HL-60/S4 (cell line): ENCODE measurements around the gene FFAR4.

Experiments used
- in situ Hi-C: fragments of 300-500 bp; cut with MboI; formaldehyde crosslinking; loops from 2 replicates; pipeline ENCODE4 v1.14.3; 2022; ENCODE audit warnings: low sequenced_read_pairs

FFAR4 gene

DNA sequence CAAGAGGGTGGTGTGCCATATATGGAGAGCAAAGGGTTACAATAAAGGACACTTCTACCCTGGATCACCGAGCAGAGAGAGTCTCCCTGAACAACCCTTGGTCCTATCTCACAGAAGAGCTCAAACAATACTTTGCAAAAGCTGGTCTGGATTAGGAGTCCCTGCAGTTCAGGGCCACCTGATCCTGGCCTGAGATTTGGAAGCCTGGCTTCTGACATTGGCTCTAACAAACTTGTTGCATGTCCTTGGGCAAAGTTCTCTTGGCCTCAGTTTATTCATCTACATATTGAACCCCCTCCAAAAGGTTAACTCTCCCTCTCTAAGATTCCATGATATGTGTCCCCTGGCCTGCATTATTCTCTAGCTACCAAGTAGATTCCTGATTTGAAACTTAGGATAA is 32.9 kb downstream of the FFAR4 start:
- in situ Hi-C loops: no loop called here

DNA sequence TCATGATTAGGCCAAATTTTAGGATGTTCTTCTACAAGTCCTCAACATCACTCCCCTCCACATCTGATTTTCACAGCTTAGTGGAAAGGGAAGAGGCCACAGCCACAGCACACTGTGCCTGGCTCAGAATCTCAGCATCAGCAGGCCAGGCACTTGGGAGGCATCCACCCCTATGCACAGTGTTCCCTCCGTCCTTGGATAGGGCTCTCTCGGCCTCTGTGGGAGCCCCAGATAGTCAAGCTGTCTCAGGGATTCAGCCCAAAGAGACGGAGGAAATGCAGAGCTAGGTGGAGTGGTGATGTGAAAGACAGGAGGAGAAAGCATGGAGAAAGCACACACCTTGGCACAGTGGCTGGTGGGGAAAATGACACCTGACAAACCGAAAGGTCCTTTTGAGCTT is 33.3 kb downstream of the FFAR4 start:
- in situ Hi-C loops: no loop called here

DNA sequence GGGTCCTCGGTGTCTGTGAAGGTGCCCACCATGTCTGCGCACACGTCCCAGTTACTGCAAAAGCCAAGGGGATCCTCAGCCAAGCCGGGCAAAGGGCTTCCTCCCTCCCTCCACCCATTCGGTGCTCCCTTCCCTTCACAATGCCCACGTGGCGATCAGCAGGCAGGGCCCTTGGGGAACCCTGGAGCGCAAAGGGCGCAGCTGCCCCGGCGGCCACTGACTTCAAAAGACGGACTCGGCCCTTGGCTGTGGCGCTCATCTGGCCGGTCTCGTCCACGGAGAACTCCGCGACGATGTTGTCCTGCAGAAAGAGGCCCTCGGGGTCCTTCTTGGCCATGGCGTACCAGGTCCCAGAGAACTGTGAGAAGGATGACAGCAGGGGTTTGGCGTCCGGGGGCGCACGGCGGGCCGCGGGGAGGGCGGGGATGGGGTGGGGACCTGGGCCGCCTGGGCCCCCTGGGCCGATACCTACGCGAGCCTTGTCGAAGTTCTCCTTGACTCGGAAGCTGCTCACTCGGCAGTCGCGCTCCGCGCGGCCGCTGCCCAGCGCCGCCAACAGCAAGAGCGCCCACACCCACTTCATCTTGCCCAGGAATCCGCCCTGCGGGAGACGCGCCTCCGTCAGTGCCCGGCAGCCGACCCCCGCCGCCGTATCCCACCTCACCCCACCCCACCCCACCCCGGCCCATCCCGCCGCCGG is 34.1 kb downstream of the FFAR4 start:
- in situ Hi-C loops: no loop called here

DNA sequence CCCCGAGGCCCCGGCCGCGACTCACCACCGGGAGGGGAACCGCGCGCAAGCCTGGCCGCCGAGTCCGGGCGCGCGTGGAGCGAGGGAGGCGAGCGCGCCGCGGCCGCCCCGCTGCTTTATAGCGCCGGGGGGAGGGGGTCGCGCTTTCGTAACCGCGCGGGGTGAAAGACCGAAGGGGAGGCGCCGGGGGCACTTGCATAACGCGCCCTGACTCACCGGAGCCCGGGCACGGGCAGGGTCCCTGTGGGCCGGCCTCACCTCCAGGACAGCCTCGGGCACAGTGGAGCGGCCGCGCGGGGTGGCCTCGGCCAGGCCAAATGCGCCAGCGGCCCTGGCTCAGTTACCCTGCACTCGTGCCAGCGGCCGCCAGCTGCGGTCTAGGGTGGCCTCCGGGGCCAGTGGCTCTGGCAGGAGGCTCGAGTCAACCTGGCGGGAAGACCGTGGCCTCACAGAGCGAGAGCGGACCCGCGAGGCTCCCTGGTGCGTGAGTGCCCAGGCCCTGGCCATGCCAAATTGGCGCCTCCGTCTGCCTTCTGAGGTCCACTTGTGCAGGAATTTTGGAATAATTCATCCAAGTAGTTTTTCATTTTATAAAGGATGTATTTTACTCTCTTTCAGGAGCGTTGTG is 34.8 kb downstream of the FFAR4 start, which contains the start of gene RBP4:
Gene RBP4 (minus strand): TSS at position 90 of the 628 bp plus-strand sequence. CDS start 207 bp downstream, outside the sequence.
- in situ Hi-C loops: no loop called here

DNA sequence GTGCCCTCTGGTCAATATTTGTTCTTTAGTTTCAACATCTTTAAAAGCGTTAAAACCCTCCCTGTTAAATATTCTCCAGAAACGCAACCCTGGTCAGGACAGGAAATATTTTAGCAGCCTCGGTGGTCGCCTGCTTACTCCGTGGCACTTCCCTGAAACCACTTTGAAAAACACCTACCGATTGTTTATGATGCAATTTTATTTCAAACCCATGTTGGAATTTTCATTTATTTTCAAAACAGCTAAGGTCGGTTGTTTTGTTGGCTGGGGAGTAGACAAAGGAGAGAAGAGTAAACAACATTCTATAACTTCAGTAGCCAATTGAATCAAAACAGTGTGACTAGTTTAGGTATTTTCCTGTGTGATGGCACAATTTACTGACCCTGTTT is 35.3 kb downstream of the FFAR4 start:
- in situ Hi-C loops: no loop called here

DNA sequence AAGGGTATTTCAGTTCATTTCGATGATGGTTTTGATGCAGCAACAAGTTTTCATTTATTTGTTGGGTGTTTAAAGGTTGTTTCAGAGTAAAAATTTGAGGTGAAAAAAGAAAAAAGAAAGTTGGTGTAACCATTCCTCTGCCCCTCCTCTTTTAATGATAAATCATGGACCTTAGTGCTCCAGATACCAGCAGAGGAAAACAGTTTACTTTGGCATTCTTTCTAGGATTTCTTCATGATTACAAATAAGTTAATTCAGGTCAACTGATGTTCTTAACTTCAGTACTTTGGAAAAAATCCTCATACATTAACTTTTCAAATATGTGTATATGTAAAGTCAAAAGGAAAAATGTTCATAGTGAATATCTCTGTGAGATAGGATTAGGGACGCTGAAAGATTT is 36.6 kb downstream of the FFAR4 start:
- in situ Hi-C loops: no loop called here

DNA sequence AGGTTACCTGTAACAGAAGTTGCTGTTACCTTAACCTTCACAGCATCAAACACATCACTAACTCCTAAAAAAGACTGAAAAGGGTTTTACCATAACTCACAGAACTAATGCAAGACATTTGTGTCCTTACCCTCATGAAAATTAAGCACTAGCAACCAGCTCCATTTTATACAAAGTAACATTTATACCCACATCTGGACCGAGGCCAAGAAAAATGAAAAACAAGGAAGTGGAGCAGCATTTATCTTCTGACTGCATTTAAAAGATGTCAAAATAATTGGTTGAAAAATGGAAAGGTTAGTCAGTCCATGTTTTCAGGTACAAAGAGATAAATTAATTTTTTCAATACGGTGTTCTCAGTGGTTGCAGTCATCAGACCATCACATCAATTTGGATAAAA is 37.7 kb downstream of the FFAR4 start:
- in situ Hi-C loops: no loop called here

DNA sequence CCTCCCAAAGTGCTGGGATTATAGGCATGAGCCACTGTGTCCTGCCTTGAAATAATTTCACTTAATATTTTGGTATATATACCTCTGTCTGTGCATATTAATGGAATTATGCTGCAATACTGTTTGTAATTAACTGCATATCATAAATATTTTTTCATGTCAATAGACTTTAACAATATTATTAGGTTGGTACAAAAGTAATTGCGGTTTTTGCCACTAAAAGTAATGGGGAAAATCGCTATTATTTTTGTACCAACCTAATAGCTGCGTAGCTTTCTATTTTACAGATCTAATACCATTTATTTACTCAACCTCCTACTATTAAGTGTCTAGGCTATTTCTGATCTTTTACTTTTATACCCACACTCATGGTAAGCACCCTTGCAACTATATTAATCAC is 42.0 kb downstream of the FFAR4 start:
- in situ Hi-C loops: no loop called here

DNA sequence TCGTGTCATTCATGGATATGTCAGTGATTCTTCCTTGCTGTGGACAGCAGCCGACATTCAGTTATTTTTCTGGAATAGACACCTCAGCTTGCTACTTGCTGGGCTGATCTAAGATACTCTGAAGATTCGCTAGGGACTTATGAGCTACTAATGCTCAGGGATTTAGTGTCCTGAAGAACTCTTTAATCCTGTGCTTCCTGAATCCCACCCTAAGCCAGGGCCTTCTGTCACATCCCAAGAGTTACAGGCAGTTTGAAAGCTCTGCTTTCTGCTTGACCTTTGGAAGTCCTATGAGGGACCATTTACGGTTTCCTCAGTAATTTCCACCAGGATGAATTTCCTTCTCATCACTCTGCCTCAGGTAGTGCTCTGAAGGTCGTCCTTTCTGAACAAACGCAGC is 45.8 kb downstream of the FFAR4 start, which contains the start of gene PDE6C:
Gene PDE6C (plus strand): TSS at position 227 of the 400 bp plus-strand sequence. CDS start 189 bp downstream, outside the sequence.
- in situ Hi-C loops: no loop called here

DNA sequence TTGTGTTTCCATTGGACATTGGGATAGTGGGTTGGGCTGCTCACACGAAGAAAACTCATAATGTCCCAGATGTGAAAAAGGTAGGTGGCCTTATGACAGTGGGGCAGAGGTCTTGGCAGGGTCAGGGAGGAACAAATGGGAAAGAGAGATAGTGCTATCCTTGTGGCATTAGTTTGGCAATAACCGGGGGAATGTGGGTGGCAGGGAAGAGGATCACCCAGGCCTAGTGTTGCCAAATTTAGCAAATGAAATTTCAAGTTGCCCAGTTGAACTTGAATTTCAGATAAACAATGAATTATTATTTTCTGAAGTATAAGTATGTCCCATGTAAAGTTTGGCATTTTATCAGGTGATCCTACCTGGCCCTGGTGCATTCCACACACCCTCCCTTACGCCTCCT is 46.7 kb downstream of the FFAR4 start:
- in situ Hi-C loops: no loop called here

DNA sequence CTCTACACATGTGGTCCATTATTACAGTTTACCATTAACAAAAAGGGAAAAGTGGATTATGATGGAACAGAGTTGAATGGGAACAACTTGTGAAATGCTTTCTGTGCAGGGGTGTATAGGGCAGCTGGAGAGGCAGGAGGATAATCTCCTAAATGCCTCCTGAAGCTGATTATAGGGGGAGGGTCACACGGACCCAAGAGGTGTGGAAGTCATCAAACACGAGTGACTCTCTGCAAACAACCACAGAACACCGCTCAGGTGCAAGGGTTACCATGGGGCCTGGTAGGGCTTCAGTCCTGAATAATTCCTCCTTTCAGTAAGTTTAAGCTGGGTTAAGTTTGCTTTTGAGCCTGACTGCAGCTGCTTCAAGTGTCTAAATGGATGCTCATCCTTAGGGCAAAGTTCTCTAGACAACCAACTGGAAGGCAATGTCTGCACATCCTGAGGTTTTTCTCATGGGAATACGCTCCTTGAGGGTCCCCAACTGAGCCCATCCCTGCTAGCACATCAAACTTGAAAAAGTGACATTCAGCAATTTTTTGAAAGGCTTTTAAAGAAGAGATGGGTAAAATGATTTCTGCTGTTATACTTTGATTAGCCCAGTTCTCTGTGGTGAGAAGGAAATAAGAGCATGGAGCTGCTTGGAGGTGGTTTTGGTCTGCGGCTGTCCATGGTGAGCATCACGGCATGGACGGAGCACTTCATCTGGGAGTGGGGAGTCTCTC is 47.8 kb downstream of the FFAR4 start:
- in situ Hi-C loops: no loop called here

DNA sequence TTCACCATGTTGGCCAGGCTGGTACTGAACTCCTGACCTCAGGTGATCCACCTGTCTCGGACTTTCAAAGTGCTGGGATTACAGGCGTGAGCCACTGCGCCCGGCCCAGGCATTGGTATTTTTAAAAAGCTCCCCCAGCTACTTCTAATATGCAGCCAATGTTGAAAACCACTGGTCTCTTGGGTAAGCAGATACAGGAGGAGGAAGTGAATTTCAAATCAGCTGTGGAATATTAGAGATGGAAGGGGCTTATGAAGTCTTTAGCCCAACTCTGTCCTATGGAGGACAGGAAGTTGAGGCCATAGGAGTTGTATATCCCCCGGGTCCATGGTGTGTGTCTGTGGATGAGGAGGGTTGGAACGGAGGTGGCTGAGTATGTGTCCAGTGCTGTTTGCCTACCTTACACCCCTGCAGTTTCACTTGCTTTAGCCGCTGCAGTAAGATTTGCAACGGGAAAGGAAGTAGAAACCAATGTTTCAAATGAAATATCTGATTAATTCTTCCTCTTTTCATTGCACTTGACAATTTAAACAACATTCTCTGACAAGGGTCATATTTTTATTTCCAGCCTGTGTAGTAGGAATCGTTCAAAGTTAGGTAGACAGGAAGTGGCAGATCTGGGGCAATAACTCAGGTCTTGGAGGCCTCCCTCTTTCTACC is 49.2 kb downstream of the FFAR4 start:
- in situ Hi-C loops: no loop called here

DNA sequence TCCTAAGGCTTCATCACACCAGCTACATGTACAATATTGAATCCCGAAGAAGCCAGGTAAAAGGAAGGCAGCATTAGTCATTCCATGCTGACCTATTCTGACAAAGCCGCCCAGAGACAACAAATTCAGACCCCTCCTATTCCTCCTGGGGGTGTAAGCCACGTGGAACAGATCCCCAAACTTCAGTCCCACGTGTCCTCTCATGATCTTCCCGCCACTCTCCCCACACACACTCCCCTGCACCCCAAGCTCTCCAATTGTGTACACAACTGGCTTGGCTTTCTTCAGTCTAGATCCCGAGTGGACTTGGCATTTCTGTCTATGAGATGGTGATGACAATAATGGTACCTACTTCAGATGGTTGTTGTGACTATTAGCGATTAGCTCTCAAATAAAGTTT is 54.5 kb downstream of the FFAR4 start:
- in situ Hi-C loops: no loop called here

DNA sequence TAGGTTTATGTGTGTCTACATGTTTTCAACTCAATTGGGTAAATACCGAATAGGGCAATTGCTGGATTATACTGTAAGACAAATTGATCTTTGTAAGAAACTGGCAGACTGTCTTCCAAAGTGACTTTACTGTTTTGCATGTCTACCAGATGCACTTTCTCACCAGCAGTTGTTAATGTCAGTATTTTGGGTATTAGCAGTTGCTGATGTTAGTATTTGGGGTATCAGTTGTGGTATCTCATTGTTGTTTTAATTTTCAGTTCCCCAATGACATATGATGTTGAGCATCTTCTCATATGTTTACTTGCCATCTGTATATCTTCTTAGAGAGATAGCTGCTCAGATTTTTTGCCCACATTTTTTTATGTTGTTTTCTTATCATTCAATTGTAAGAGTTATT is 56.5 kb downstream of the FFAR4 start:
- in situ Hi-C loops: no loop called here

DNA sequence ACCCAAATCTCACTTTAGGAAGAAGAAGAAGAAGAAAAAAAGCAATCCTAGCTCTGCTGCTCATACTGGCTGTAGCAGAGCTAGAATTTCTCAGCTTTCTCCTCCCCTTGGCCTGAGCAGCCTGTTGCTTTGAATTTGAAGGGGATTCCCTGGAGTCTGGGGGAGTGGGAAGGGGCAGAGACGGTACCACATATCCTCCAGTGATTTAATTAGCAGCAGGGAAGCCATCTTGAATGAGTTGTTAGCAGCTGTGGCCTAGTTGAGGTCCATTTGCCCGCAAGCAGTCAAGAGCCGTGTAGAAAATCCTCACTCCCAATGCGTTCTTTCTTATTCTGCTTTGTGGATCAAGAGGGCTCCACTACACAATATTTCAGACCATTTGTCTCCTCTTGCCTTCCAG is 62.4 kb downstream of the FFAR4 start:
- in situ Hi-C loops: no loop called here

DNA sequence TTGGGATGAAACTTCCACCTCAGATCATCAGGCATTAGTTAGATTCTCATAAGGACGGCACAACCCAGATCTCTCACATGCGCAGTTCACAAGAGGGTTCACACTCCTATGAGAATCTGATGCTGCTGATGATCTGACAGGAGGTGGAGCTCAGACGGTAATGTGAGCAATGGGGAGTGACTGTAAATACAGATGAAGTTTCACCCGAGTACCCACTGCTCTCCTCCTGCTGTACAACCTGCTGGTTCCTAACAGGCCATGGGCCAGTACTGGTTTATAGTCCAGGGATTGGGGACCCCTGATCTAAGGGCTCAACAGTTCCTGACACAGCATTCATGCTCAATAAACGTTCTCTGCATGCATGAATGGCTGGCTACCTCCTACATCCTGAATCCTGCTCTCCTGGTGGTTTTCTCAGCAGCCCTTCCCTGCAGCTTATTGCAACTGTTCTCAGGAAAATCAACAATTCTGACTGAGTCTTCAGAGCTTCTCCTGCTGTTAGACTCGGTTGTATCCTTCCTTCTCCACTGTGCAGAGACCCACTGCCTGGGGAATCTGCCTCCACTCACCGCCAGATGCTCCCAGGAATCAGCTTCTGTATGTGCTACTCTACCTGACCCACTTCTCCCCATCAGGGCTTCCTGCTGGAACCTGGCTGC is 63.3 kb downstream of the FFAR4 start:
- in situ Hi-C loops: no loop called here

DNA sequence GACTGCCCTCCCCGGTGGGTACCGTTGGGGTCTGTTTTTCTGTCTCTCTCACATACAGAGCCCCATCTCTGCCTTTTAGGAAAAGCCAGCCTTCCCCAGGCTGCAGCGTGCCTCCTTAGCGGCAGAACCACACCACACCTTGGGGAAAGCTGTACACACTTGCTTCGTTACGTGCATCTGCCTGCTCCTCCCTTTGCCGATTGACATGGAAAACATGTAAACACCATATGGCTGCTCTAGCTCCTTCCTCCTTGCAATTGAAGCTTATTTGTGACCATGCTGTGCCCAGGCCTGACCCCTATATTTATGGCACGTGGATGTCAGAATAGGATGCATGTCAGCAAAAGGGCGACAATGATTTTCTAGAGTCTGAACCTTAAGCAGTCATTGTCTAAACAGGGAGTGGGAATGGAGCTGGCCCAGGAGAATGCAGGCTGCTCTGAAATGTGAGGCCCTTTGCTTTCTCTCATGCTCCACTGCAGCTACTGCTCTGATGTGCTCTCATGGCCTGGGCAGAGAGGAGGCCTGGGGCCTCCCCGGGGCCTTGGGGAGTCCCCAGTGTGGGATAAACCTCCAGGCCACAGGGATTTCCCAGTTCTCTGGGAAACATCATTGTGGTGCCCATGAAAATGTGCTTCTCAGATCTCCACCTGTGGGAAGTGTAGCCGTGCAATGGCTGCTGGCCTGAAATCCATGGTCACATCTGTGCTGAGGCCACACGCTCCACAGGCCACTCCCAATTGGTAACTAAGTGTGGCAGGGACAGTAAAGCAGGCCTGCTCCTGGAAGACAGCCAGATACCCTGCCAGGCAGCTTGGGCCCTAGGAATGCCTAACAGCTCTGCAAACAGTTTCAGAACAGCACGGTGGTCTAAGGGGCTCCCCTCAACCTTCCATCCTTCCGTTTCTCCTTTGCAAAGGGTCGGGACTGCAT is 64.4 kb downstream of the FFAR4 start:
- in situ Hi-C loops: no loop called here
